SK-N-SH treated with all-trans-retinoic acid at 6 μM for 48 hours (cell line): ENCODE measurements around the gene OR2T35.

ENCODE experiments used
- ATAC-seq: fragments of 200-7000 bp; cut with Tn5 transposase; 3 replicates; pipeline ENCODE4 v1.9.1; 2020; ENCODE audit warnings: mild to moderate bottlenecking, moderate library complexity
- ARNTL ChIP-seq: fragments of 450-650 bp; formaldehyde crosslinking; IDR thresholded peaks from 2 replicates; pipeline ENCODE4 v1.5.0; 2020; ENCODE audit warnings: low read depth, mild to moderate bottlenecking, moderate library complexity, borderline replicate concordance
- BACH2 ChIP-seq: fragments of 250-450 bp; sonication (Bioruptor Pico); IDR thresholded peaks from 2 replicates; pipeline ENCODE4 v1.9.0; 2021; ENCODE audit warnings: mild to moderate bottlenecking, borderline replicate concordance
- CSDC2 ChIP-seq: fragments of 250-450 bp; sonication (Bioruptor Pico); IDR thresholded peaks from 2 replicates; pipeline ENCODE4 v1.5.0; 2020; ENCODE audit warnings: mild to moderate bottlenecking, moderate library complexity
- ESRRG ChIP-seq: fragments of 250-450 bp; sonication (Bioruptor Pico); IDR thresholded peaks from 2 replicates; pipeline ENCODE4 v1.6.1; 2021; ENCODE audit warnings: mild to moderate bottlenecking
- GLIS3 ChIP-seq: fragments of 250-450 bp; sonication (Bioruptor Pico); IDR thresholded peaks from 2 replicates; pipeline ENCODE4 v1.5.0; 2020; ENCODE audit warnings: mild to moderate bottlenecking, moderate library complexity
- ISL1 ChIP-seq: fragments of 250-450 bp; sonication (Bioruptor Pico); IDR thresholded peaks from 2 replicates; pipeline ENCODE4 v2.1.2; 2022; ENCODE audit warnings: mild to moderate bottlenecking, moderate library complexity
- OSR1 ChIP-seq: fragments of 250-450 bp; sonication (Bioruptor Pico); IDR thresholded peaks from 2 replicates; pipeline ENCODE4 v1.8.0; 2022; ENCODE audit warnings: moderate library complexity, mild to moderate bottlenecking, inconsistent platforms
- PPARA ChIP-seq: fragments of 250-450 bp; sonication (Bioruptor Pico); IDR thresholded peaks from 2 replicates; pipeline ENCODE4 v1.5.0; 2020; ENCODE audit warnings: mild to moderate bottlenecking, borderline replicate concordance
- RARB ChIP-seq: fragments of 250-450 bp; sonication (Bioruptor Pico); IDR thresholded peaks from 2 replicates; pipeline ENCODE4 v1.8.0; 2021; ENCODE audit warnings: mild to moderate bottlenecking, moderate library complexity
- SNAI2 ChIP-seq: fragments of 250-450 bp; sonication (Bioruptor Pico); IDR thresholded peaks from 2 replicates; pipeline ENCODE4 v1.5.0; 2020; ENCODE audit warnings: mild to moderate bottlenecking, moderate library complexity
- TCF4 ChIP-seq: fragments of 250-450 bp; sonication (Bioruptor Pico); IDR thresholded peaks from 2 replicates; pipeline ENCODE4 v1.8.0; 2021; ENCODE audit warnings: mild to moderate bottlenecking, moderate library complexity, borderline replicate concordance
- TOX ChIP-seq: fragments of 250-450 bp; sonication (Bioruptor Pico); IDR thresholded peaks from 2 replicates; pipeline ENCODE4 v1.8.0; 2021; ENCODE audit warnings: mild to moderate bottlenecking, moderate library complexity, borderline replicate concordance
- ZC3H10 ChIP-seq: fragments of 250-450 bp; sonication (Bioruptor Pico); IDR thresholded peaks from 2 replicates; pipeline ENCODE4 v1.5.1; 2021; ENCODE audit warnings: mild to moderate bottlenecking, moderate library complexity
- ZFP3 ChIP-seq: fragments of 250-450 bp; sonication (Bioruptor Pico); IDR thresholded peaks from 2 replicates; pipeline ENCODE4 v1.5.0; 2020; ENCODE audit warnings: mild to moderate bottlenecking, moderate library complexity
- ZFP30 ChIP-seq: fragments of 450-650 bp; formaldehyde crosslinking; IDR thresholded peaks from 2 replicates; pipeline ENCODE4 v1.5.0; 2022; ENCODE audit warnings: mild to moderate bottlenecking, moderate library complexity
- ZNF70 ChIP-seq: fragments of 450-650 bp; formaldehyde crosslinking; IDR thresholded peaks from 2 replicates; pipeline ENCODE4 v1.5.0; 2020; ENCODE audit warnings: mild to moderate bottlenecking, moderate library complexity
- ZNF8 ChIP-seq: fragments of 450-650 bp; formaldehyde crosslinking; IDR thresholded peaks from 2 replicates; pipeline ENCODE4 v1.5.0; 2020; ENCODE audit warnings: mild to moderate bottlenecking, moderate library complexity
- TF ChIP-seq, protein P1 (sequence below): fragments of 250-450 bp; sonication (Bioruptor Pico); IDR thresholded peaks from 2 replicates; pipeline ENCODE4 v1.5.0; 2020; ENCODE audit warnings: mild to moderate bottlenecking, moderate library complexity
- TF ChIP-seq, protein P2 (sequence below): fragments of 250-450 bp; sonication (Bioruptor Pico); IDR thresholded peaks from 2 replicates; pipeline ENCODE4 v1.5.1; 2020; ENCODE audit warnings: low read depth, mild to moderate bottlenecking, moderate library complexity
- TF ChIP-seq, protein P3 (sequence below): fragments of 250-450 bp; sonication (Bioruptor Pico); IDR thresholded peaks from 2 replicates; pipeline ENCODE4 v1.8.0; 2020; ENCODE audit warnings: mild to moderate bottlenecking, moderate library complexity, borderline replicate concordance

OR2T35 gene

DNA sequence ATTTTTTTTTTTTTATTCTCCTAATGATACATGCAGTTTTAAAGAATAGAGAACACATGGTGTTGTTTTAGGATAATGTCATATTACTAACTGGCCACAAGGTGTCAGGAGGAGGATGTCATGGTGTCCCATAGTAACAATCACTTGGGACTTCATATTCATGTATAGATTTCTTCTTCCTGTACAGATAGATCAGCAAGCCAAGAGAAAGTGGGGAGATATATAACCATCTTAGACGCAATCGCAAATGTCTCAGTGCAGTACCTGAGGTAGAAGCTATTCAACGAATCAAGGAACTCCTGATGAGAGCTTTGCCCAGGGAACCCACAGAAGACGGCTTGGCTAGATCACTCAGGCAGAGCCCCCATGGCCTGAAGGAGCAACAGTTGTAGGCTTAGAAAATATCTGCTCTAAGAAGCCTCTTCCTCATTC is 22.5 kb downstream of the OR2T35 start:
- ATAC-seq = peak; percentile 88
- TF ChIP-seq PPARA (CRISPR knock-in tag) = no peak
- TF ChIP-seq, protein P1, sequence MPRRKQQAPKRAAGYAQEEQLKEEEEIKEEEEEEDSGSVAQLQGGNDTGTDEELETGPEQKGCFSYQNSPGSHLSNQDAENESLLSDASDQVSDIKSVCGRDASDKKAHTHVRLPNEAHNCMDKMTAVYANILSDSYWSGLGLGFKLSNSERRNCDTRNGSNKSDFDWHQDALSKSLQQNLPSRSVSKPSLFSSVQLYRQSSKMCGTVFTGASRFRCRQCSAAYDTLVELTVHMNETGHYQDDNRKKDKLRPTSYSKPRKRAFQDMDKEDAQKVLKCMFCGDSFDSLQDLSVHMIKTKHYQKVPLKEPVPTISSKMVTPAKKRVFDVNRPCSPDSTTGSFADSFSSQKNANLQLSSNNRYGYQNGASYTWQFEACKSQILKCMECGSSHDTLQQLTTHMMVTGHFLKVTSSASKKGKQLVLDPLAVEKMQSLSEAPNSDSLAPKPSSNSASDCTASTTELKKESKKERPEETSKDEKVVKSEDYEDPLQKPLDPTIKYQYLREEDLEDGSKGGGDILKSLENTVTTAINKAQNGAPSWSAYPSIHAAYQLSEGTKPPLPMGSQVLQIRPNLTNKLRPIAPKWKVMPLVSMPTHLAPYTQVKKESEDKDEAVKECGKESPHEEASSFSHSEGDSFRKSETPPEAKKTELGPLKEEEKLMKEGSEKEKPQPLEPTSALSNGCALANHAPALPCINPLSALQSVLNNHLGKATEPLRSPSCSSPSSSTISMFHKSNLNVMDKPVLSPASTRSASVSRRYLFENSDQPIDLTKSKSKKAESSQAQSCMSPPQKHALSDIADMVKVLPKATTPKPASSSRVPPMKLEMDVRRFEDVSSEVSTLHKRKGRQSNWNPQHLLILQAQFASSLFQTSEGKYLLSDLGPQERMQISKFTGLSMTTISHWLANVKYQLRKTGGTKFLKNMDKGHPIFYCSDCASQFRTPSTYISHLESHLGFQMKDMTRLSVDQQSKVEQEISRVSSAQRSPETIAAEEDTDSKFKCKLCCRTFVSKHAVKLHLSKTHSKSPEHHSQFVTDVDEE (CRISPR knock-in tag) = no peak
- TF ChIP-seq ISL1 = no peak
- TF ChIP-seq OSR1 (CRISPR knock-in tag) = no peak
- no peak for TF ChIP-seq RARB (CRISPR knock-in tag)
- TF ChIP-seq ARNTL (CRISPR knock-in tag) = no peak
- TF ChIP-seq TCF4 (CRISPR knock-in tag) = no peak

DNA sequence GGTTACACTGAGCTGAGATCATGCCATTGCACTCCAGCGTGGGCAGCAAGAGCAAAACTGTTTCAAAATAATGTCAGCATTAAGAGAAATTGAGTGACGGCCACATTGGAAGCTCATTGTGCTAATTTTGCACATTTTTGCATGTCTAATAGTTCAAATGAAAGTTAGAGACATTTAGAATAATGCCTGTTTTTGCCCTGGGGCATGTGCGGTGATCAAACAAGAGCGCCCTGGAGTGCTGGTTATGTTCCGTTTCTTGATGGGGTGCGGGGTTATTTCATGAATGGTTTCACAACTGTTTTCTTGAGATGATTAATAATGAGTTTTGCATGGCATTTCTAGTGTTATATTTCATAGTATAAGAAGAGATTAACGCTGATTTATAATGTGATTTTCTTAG is 23.3 kb downstream of the OR2T35 start:
- ATAC-seq = no peak
- no peak for TF ChIP-seq ZNF8 (CRISPR knock-in tag)
- TF ChIP-seq ZC3H10 (CRISPR knock-in tag) = no peak
- no peak for TF ChIP-seq PPARA (CRISPR knock-in tag)
- no peak for TF ChIP-seq ISL1
- no peak for TF ChIP-seq SNAI2 (CRISPR knock-in tag)
- no peak for TF ChIP-seq CSDC2
- no peak for TF ChIP-seq OSR1 (CRISPR knock-in tag)
- no peak for TF ChIP-seq ESRRG (CRISPR knock-in tag)
- TF ChIP-seq, protein P2, sequence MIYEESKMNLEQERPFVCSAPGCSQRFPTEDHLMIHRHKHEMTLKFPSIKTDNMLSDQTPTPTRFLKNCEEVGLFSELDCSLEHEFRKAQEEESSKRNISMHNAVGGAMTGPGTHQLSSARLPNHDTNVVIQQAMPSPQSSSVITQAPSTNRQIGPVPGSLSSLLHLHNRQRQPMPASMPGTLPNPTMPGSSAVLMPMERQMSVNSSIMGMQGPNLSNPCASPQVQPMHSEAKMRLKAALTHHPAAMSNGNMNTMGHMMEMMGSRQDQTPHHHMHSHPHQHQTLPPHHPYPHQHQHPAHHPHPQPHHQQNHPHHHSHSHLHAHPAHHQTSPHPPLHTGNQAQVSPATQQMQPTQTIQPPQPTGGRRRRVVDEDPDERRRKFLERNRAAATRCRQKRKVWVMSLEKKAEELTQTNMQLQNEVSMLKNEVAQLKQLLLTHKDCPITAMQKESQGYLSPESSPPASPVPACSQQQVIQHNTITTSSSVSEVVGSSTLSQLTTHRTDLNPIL (CRISPR knock-in tag) = no peak
- no peak for TF ChIP-seq ZFP3 (CRISPR knock-in tag)
- TF ChIP-seq RARB (CRISPR knock-in tag) = no peak
- no peak for TF ChIP-seq TOX (CRISPR knock-in tag)
- TF ChIP-seq, protein P1 (CRISPR knock-in tag) = no peak
- TF ChIP-seq TCF4 (CRISPR knock-in tag) = no peak
- no peak for TF ChIP-seq BACH2
- TF ChIP-seq ZNF70 = no peak
- TF ChIP-seq, protein P3, sequence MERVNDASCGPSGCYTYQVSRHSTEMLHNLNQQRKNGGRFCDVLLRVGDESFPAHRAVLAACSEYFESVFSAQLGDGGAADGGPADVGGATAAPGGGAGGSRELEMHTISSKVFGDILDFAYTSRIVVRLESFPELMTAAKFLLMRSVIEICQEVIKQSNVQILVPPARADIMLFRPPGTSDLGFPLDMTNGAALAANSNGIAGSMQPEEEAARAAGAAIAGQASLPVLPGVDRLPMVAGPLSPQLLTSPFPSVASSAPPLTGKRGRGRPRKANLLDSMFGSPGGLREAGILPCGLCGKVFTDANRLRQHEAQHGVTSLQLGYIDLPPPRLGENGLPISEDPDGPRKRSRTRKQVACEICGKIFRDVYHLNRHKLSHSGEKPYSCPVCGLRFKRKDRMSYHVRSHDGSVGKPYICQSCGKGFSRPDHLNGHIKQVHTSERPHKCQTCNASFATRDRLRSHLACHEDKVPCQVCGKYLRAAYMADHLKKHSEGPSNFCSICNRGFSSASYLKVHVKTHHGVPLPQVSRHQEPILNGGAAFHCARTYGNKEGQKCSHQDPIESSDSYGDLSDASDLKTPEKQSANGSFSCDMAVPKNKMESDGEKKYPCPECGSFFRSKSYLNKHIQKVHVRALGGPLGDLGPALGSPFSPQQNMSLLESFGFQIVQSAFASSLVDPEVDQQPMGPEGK (CRISPR knock-in tag) = no peak
- no peak for TF ChIP-seq GLIS3 (CRISPR knock-in tag)

DNA sequence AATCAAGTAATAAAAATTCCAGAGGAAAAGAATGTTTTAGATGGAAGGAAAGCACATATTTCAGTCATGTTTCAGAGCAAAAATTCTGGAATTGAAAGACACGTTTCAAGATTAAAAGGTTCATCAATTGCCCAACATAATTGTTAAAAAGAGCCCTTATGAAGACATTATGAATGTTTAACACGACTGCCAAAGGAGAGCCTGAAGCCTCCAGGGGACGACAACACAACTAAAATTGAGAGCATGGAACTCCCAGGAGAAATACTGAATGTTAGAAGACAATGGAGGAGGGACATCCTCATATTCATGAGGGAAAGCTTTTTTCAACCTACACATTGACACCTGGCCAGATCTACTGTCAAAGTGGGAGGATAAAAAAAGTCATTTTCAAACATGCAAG is 26.2 kb downstream of the OR2T35 start:
- TF ChIP-seq ZFP30 (no peak), GLIS3 (CRISPR knock-in tag) (no peak), RARB (CRISPR knock-in tag) (no peak)
- TF ChIP-seq, protein P2 (CRISPR knock-in tag) = no peak
- peak; percentile 91 for ATAC-seq
